ENCODE data around the gene HIPK2. TPM values are rescaled to one million over a fixed set of nuclear protein-coding genes. Genes with fewer than 3 reads are reported as not detected.

HIPK2 gene
- total and polyA plus RNA-seq, 2 experiments from 2014 or later = 7.3 to 16.9 TPM

- ATAC-seq = no peak
- peaks cover 2% of the 10 kb centered on the region for H3K27me3 Mint-ChIP-seq (ENCODE audit: insufficient read depth, low read depth, poor library complexity)
Measured at GRCh38 chr7:139765143-139765542, 12.7 kb downstream of the HIPK2 start.

More at GRCh38 chr7:139765143-139765542, 12.7 kb downstream of the HIPK2 start:
- no peaks in the 10 kb centered on the region for H3K36me3 Mint-ChIP-seq (ENCODE audit: low read depth)
- H3F3A ChIP-seq (replicated peaks; ENCODE audit: low read depth) = no peaks in the 10 kb centered on the region
- no peak overlapping the region for H3K4me2 ChIP-seq
- peaks cover 44% of the 10 kb centered on the region for H3K79me2 ChIP-seq (replicated peaks; ENCODE audit: insufficient read depth)
- H3K36me3 ChIP-seq (ENCODE audit: insufficient read depth) = no peaks in the 10 kb centered on the region; the same call in 1 of the 2 replicates
- no peaks in the 10 kb centered on the region for H3K27me3 ChIP-seq (ENCODE audit: insufficient read depth)
- H3K9me3 Mint-ChIP-seq = no peaks in the 10 kb centered on the region
- no peak for TF ChIP-seq ZNF462 (CRISPR knock-in tag; IDR thresholded peaks at IDR 0.05)
- TF ChIP-seq NANOG (IDR thresholded peaks at IDR 0.05; ENCODE audit: borderline replicate concordance) = no peak
- TF ChIP-seq POLR2AphosphoS5 (IDR thresholded peaks at IDR 0.05; ENCODE audit: low read depth) = no peak
- no peak for TF ChIP-seq EZH2phosphoT487 (IDR thresholded peaks at IDR 0.05; ENCODE audit: unreplicated experiment)
- TF ChIP-seq ZNF331 (CRISPR knock-in tag; IDR thresholded peaks at IDR 0.05; ENCODE audit: low read depth) = no peak
- TF ChIP-seq, protein P1, sequence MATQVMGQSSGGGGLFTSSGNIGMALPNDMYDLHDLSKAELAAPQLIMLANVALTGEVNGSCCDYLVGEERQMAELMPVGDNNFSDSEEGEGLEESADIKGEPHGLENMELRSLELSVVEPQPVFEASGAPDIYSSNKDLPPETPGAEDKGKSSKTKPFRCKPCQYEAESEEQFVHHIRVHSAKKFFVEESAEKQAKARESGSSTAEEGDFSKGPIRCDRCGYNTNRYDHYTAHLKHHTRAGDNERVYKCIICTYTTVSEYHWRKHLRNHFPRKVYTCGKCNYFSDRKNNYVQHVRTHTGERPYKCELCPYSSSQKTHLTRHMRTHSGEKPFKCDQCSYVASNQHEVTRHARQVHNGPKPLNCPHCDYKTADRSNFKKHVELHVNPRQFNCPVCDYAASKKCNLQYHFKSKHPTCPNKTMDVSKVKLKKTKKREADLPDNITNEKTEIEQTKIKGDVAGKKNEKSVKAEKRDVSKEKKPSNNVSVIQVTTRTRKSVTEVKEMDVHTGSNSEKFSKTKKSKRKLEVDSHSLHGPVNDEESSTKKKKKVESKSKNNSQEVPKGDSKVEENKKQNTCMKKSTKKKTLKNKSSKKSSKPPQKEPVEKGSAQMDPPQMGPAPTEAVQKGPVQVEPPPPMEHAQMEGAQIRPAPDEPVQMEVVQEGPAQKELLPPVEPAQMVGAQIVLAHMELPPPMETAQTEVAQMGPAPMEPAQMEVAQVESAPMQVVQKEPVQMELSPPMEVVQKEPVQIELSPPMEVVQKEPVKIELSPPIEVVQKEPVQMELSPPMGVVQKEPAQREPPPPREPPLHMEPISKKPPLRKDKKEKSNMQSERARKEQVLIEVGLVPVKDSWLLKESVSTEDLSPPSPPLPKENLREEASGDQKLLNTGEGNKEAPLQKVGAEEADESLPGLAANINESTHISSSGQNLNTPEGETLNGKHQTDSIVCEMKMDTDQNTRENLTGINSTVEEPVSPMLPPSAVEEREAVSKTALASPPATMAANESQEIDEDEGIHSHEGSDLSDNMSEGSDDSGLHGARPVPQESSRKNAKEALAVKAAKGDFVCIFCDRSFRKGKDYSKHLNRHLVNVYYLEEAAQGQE (IDR thresholded peaks at IDR 0.05; ENCODE audit: unreplicated experiment) = no peak
- no peak for TF ChIP-seq STAT1 (IDR thresholded peaks at IDR 0.05; ENCODE audit: unreplicated experiment)
- TF ChIP-seq, protein P2, sequence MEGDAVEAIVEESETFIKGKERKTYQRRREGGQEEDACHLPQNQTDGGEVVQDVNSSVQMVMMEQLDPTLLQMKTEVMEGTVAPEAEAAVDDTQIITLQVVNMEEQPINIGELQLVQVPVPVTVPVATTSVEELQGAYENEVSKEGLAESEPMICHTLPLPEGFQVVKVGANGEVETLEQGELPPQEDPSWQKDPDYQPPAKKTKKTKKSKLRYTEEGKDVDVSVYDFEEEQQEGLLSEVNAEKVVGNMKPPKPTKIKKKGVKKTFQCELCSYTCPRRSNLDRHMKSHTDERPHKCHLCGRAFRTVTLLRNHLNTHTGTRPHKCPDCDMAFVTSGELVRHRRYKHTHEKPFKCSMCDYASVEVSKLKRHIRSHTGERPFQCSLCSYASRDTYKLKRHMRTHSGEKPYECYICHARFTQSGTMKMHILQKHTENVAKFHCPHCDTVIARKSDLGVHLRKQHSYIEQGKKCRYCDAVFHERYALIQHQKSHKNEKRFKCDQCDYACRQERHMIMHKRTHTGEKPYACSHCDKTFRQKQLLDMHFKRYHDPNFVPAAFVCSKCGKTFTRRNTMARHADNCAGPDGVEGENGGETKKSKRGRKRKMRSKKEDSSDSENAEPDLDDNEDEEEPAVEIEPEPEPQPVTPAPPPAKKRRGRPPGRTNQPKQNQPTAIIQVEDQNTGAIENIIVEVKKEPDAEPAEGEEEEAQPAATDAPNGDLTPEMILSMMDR (conservative IDR thresholded peaks at IDR 0.05; ENCODE audit: low read depth in 2 of 2) = no peak
- TF ChIP-seq CREB1 (CRISPR knock-in tag; IDR thresholded peaks at IDR 0.05; ENCODE audit: low read depth) = no peak
- no peak for TF ChIP-seq EZH2 (IDR thresholded peaks at IDR 0.05; ENCODE audit: low read depth, unreplicated experiment)
- no peak for TF ChIP-seq JUNB (IDR thresholded peaks at IDR 0.05; ENCODE audit: unreplicated experiment)
- no peak for TF ChIP-seq ZNF114 (CRISPR knock-in tag; IDR thresholded peaks at IDR 0.05)
- TF ChIP-seq ETS1 (IDR thresholded peaks at IDR 0.05) = no peak
- no peaks in the 10 kb centered on the region; the same call in 1 of the 2 replicates for H3K9me2 ChIP-seq (ENCODE audit: insufficient read depth)
- H3K4me3 Mint-ChIP-seq = no peak overlapping the region
- no peak overlapping the region for H2AFZ ChIP-seq
- peaks cover 15% of the 10 kb centered on the region for H3K4me1 Mint-ChIP-seq
- H4K20me1 ChIP-seq (replicated peaks; ENCODE audit: insufficient read depth) = no peaks in the 10 kb centered on the region
- H3K4me1 ChIP-seq (ENCODE audit: insufficient read depth) = no peaks in the 10 kb centered on the region
- no peak overlapping the region for H3K27ac Mint-ChIP-seq
- no peak overlapping the region for H3K27ac ChIP-seq (ENCODE audit: low read depth)
- H3K4me3 ChIP-seq = no peak overlapping the region
- DNase-seq (ENCODE audit: low spot score) = no peak

Measured in GM23338 (cell line).